Panc1 (cell line): Measurements from ENCODE around the gene DLGAP3. TPM values are rescaled to one million over a fixed set of nuclear protein-coding genes. Genes with fewer than 3 reads are reported as not detected.
"Not testable (repeated sequence)": the region's sequence is repeated elsewhere in the genome, so short reads cannot be mapped to it uniquely, and the experiment has no call there.

Experiments
- ATAC-seq: fragments of 200-7000 bp; cut with Tn5 transposase; 2 replicates; pipeline ENCODE4 v1.9.1; 2020; ENCODE audit warnings: mild to moderate bottlenecking, moderate library complexity
- BruUV-seq: library from RNA; stranded (reverse); fragments of 400-500 nt; replicated peaks from 2 replicates; lab custom pipeline; 2021; lab: Mats Ljungman, UMichigan
- CTCF ChIA-PET: fragments of 300-600 bp; sonication (Branson Sonifier 250); formaldehyde crosslinking; loops from one replicate; lab custom pipeline; 2022; ENCODE audit warnings: antibody characterized with exemption; lab: Charles Lee
- POLR2A ChIA-PET: fragments of 300-600 bp; sonication (Branson Sonifier 250); formaldehyde crosslinking; loops from one replicate; lab custom pipeline; 2022; ENCODE audit warnings: antibody characterized with exemption; lab: Charles Lee
- DNase-seq: peaks from one replicate; pipeline ENCODE4 v3.0.0-alpha.2; 2010; ENCODE audit warnings: low read depth, low spot score
- H3K27ac ChIP-seq: 2 replicates; pipeline ENCODE4 v1.5.1; 2011; ENCODE audit warnings: mild to moderate bottlenecking, low read length, inconsistent platforms
- H3K27me3 ChIP-seq: fragments of 200-500 bp; sonication (Bioruptor generic); 2 replicates; pipeline ENCODE4 v1.6.0; 2014; ENCODE audit warnings: low read length, inconsistent platforms; ENCODE audit not compliant: control insufficient read depth, insufficient read depth
- H3K36me3 ChIP-seq: fragments of 200-500 bp; sonication (Bioruptor generic); 2 replicates; pipeline ENCODE4 v1.5.1; 2014; ENCODE audit warnings: inconsistent platforms, mild to moderate bottlenecking, low read length, moderate library complexity; ENCODE audit not compliant: control insufficient read depth, insufficient read depth
- H3K4me1 ChIP-seq: 2 replicates; pipeline ENCODE4 v1.5.1; 2011; ENCODE audit warnings: inconsistent platforms, mild to moderate bottlenecking, low read length, moderate library complexity; ENCODE audit not compliant: control insufficient read depth, insufficient read depth
- H3K4me3 ChIP-seq, 2 experiments: 2 replicates each; pipeline ENCODE4 v1.5.1; 2011 to 2012; ENCODE audit warnings: low read depth in 2 of 2, low read length in 2 of 2, mild to moderate bottlenecking in 2 of 2, inconsistent platforms in 1 of 2, moderate library complexity in 1 of 2
- H3K9me3 ChIP-seq: fragments of 200-500 bp; sonication (Bioruptor generic); 2 replicates; pipeline ENCODE4 v1.5.1; 2014; ENCODE audit warnings: low read depth, mild to moderate bottlenecking, inconsistent platforms, low read length, moderate library complexity; ENCODE audit not compliant: control insufficient read depth, insufficient read depth
- POLR2AphosphoS5 ChIP-seq: IDR thresholded peaks from 2 replicates; pipeline ENCODE4 v1.6.1; 2012; ENCODE audit warnings: mild to moderate bottlenecking, low read depth, low read length, moderate library complexity
- REST ChIP-seq, 2 experiments: IDR thresholded peaks; 2 replicates each; pipeline ENCODE4 v1.6.1; 2011 to 2012; ENCODE audit warnings: low read depth in 2 of 2, control low read depth in 1 of 2, low read length in 1 of 2, mild to moderate bottlenecking in 1 of 2, moderate library complexity in 1 of 2; ENCODE audit not compliant: insufficient read depth in 1 of 2
- SIN3A ChIP-seq: IDR thresholded peaks from 2 replicates; pipeline ENCODE4 v1.6.1; 2012; ENCODE audit warnings: low read depth, mild to moderate bottlenecking, low read length, moderate library complexity, borderline replicate concordance; ENCODE audit not compliant: insufficient read depth
- TCF7L2 ChIP-seq: IDR thresholded peaks from 2 replicates; pipeline ENCODE4 v1.6.1; 2011; ENCODE audit warnings: mild to moderate bottlenecking, low read depth, low read length, inconsistent platforms
- in situ Hi-C: cut with HindIII; loops from 2 replicates; pipeline ENCODE4 v1.10.0; 2016; ENCODE audit warnings: low sequenced_read_pairs, low pct_unique_long_range_greater_than_20kb
- intact Hi-C: fragments of 100-400 bp; cut with micrococcal nuclease; formaldehyde crosslinking; loops from one replicate; pipeline ENCODE4 v1.10.0; 2022; ENCODE audit not compliant: unreplicated experiment
- total RNA-seq: library from RNA; stranded (reverse); gene quantifications from one replicate; pipeline ENCODE4 v1.2.1, GENCODE V29; 2021; ENCODE audit not compliant: unreplicated experiment
- TF ChIP-seq, protein P1 (sequence below): fragments of 450-650 bp; IDR thresholded peaks from 2 replicates; pipeline ENCODE4 v1.5.1; 2017; ENCODE audit warnings: mild to moderate bottlenecking

DLGAP3 gene
- total RNA-seq, 1 experiment from 2014 or later, result 0.87 TPM

GRCh38 chr1:34970829-34971228 is 41.4 kb upstream of the DLGAP3 start:
- ATAC-seq, result no peak
- H3K4me3 ChIP-seq, result no peak overlapping the region
- peaks cover 7% of the 10 kb centered on the region; the same call in 1 of the 2 replicates for H3K9me3 ChIP-seq
- no peak for DNase-seq
- no peaks in the 10 kb centered on the region for H3K27me3 ChIP-seq
- H3K36me3 ChIP-seq, result no peaks in the 10 kb centered on the region
- BruUV-seq, result no TSS peak
- TF ChIP-seq, protein P1, sequence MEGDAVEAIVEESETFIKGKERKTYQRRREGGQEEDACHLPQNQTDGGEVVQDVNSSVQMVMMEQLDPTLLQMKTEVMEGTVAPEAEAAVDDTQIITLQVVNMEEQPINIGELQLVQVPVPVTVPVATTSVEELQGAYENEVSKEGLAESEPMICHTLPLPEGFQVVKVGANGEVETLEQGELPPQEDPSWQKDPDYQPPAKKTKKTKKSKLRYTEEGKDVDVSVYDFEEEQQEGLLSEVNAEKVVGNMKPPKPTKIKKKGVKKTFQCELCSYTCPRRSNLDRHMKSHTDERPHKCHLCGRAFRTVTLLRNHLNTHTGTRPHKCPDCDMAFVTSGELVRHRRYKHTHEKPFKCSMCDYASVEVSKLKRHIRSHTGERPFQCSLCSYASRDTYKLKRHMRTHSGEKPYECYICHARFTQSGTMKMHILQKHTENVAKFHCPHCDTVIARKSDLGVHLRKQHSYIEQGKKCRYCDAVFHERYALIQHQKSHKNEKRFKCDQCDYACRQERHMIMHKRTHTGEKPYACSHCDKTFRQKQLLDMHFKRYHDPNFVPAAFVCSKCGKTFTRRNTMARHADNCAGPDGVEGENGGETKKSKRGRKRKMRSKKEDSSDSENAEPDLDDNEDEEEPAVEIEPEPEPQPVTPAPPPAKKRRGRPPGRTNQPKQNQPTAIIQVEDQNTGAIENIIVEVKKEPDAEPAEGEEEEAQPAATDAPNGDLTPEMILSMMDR, result no peak
- intact Hi-C loops, result no loop called here
- CTCF ChIA-PET, result no interaction called here
- POLR2A ChIA-PET, result no interaction called here
- H3K27ac ChIP-seq, result no peak overlapping the region
- in situ Hi-C loops, result no loop called here
- H3K4me1 ChIP-seq, result no peaks in the 10 kb centered on the region

GRCh38 chr1:34970220-34970735 is 40.8 kb upstream of the DLGAP3 start:
- ATAC-seq (no peak), DNase-seq (no peak)
- H3K9me3 ChIP-seq, result peaks cover 7% of the 10 kb centered on the region; the same call in 1 of the 2 replicates
- H3K36me3 ChIP-seq, result no peaks in the 10 kb centered on the region
- BruUV-seq, result no TSS peak
- H3K4me1 ChIP-seq, result no peaks in the 10 kb centered on the region
- in situ Hi-C loops, result no loop called here
- no peak overlapping the region for H3K27ac ChIP-seq
- no peak overlapping the region for H3K4me3 ChIP-seq
- intact Hi-C loops, result no loop called here
- ChIA-PET POLR2A (no interaction called here), CTCF (no interaction called here)
- TF ChIP-seq TCF7L2, result no peak
- H3K27me3 ChIP-seq, result no peaks in the 10 kb centered on the region

- DNase-seq, H3K27ac ChIP-seq, CTCF ChIA-PET, H3K27me3 ChIP-seq, H3K9me3 ChIP-seq, BruUV-seq, POLR2A ChIA-PET, H3K4me1 ChIP-seq, H3K4me3 ChIP-seq, H3K36me3 ChIP-seq, intact Hi-C loops, ATAC-seq, in situ Hi-C loops: not testable (repeated sequence)
These were observed 38.8 kb upstream of the DLGAP3 start for GRCh38 chr1:34968297-34968696.

- H3K36me3 ChIP-seq, H3K4me1 ChIP-seq, ATAC-seq, H3K4me3 ChIP-seq, POLR2A ChIA-PET, CTCF ChIA-PET, intact Hi-C loops, H3K27ac ChIP-seq, in situ Hi-C loops, H3K27me3 ChIP-seq, BruUV-seq, H3K9me3 ChIP-seq, DNase-seq: not testable (repeated sequence)
These were observed 38.2 kb upstream of the DLGAP3 start for GRCh38 chr1:34967672-34968071.

DNA sequence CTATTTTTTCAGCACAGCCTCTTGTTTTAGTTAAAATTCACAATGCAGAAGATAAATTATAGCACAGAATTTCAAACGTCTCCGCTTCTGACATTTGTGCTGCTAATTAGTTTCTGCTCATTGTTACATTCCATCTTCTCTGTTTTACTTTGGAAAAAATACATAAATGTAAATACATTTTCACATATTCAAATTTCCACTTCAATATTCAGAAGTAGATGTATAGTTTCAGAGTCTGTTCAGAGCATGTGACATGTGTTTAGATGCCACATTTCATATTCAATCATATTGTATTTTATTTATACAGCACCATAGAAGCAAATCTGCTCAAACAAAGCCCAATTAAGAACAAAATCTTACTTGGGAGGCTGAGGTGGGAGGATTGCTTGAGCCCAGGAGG is 36.1 kb upstream of the DLGAP3 start:
- intact Hi-C loops, result no loop called here

More for the DNA sequence above, 36.1 kb upstream of the DLGAP3 start:
- in situ Hi-C loops, result no loop called here
- TF ChIP-seq POLR2AphosphoS5, result no peak
- no peak for TF ChIP-seq SIN3A
- no peak for TF ChIP-seq TCF7L2
- no peak for TF ChIP-seq REST (IDR thresholded peaks at IDR 0.05; ENCODE audit: insufficient read depth in 1 of 2, low read depth in 2 of 2, low read length in 1 of 2)
- TF ChIP-seq, protein P1, result no peak
- peaks cover 4% of the 10 kb centered on the region; the same call in 1 of the 2 replicates for H3K27me3 ChIP-seq
- DNase-seq (no peak), ATAC-seq (no peak)
- peaks cover 7% of the 10 kb centered on the region; the same call in 1 of the 2 replicates for H3K9me3 ChIP-seq
- H3K36me3 ChIP-seq, result no peaks in the 10 kb centered on the region
- POLR2A ChIA-PET, result no interaction called here
- no peak overlapping the region for H3K4me3 ChIP-seq
- no peak overlapping the region for H3K27ac ChIP-seq
- H3K4me1 ChIP-seq, result no peaks in the 10 kb centered on the region
- CTCF ChIA-PET, result no interaction called here
- BruUV-seq, result no TSS peak
